Measurements from ENCODE around the gene CYP1B1. TPM values are rescaled to one million over a fixed set of nuclear protein-coding genes. Genes with fewer than 3 reads are reported as not detected.

CYP1B1 gene
- total RNA-seq, 1 experiment from 2014 or later: 2.6 TPM

DNA sequence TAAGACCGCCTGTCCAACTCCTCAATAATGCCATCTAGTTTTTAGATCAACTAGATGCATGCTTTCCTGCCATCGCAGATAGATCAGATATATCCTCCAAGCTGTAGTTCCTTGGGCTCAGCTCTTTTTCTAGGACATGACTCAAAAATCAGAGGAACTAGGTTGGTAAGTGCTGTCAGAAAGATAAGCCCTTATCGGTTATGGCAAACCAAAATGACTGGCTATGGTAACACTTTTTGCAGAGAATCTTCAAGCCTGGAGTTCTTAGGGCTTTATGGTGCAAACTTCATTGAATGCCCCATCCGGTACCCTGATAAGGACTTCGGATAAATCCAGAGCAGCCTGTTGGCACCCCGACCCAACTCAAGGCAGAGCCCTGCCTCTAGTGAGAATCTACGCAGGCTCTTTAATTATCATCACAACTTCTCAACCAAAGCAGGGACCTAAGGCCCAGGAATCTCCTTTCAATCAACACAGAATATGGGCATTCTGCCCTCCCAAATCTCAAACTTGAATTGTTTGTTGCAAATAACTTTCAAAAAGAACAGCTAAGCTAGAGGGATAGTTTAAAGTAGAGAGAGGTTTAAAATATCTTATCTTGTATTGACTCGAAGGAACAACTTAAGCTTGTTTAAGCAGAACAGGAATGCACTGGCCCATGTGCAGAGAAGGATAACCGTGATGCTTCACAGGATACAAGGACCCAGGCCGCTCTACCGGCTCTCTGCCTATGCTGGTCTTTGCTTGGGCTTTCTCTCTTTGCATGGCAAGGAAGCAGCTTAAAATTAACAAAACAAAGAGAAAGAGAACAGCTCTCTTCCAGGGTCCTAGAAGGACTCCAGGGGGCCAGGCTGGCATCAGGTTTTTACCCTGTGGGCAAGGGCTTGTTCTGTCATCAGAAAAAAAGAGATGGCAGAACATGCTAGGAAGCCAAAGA lies 3.4 kb upstream of the CYP1B1 start:
- Histone ChIP-seq H3K4me3 (replicated peaks in 1 of 2; ENCODE audit: low read depth in 1 of 2, low read length in 2 of 2) (no peak overlapping the region), H3K9me3 (ENCODE audit: control insufficient read depth in 1 of 2, insufficient read depth in 1 of 2, low read depth in 1 of 2, low read length in 2 of 2) (no peaks in the 10 kb centered on the region), H3K79me2 (ENCODE audit: insufficient read depth, low read length) (no peaks in the 10 kb centered on the region), H3K36me3 (ENCODE audit: control insufficient read depth in 1 of 2, insufficient read depth in 2 of 2, low read length in 2 of 2) (no peaks in the 10 kb centered on the region), H2AFZ (ENCODE audit: low read depth, low read length, poor library complexity, severe bottlenecking) (no peak overlapping the region), H3K4me2 (ENCODE audit: low read length) (no peak overlapping the region), H3K27me3 (ENCODE audit: insufficient read depth, low read length) (no peaks in the 10 kb centered on the region), H4K20me1 (ENCODE audit: insufficient read depth) (no peaks in the 10 kb centered on the region), H3K27ac (ENCODE audit: low read depth, low read length) (no peak overlapping the region), H3K4me1 (ENCODE audit: control insufficient read depth in 1 of 2, insufficient read depth in 2 of 2, low read length in 2 of 2) (peaks cover 5 to 28% of the 10 kb centered on the region in 2 experiments), H3K9ac (ENCODE audit: low read length) (no peak overlapping the region), H3K9me2 (ENCODE audit: insufficient read depth) (no peaks in the 10 kb centered on the region)
- CTCF ChIA-PET: no interaction called here
- no peak for ATAC-seq
- no TSS peak for BruUV-seq (replicated peaks)
- POLR2A ChIA-PET: no interaction called here
- intact Hi-C loops (cut with micrococcal nuclease): no loop called here
- DNase-seq (ENCODE audit: low read depth, low spot score): no peak
- RAD21 ChIA-PET (ENCODE audit: low non-redundant PET in 1 of 2, low total read pairs in 2 of 2, uncharacterized antibody in 2 of 2, unreplicated experiment in 2 of 2): no interaction called here
- no peak for TF ChIP-seq YY1 (IDR thresholded peaks at IDR 0.05; ENCODE audit: extremely low read depth, insufficient replicate concordance, low read depth, low read length)
- TF ChIP-seq, protein P1, sequence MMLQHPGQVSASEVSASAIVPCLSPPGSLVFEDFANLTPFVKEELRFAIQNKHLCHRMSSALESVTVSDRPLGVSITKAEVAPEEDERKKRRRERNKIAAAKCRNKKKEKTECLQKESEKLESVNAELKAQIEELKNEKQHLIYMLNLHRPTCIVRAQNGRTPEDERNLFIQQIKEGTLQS (IDR thresholded peaks at IDR 0.05): no peak

DNA sequence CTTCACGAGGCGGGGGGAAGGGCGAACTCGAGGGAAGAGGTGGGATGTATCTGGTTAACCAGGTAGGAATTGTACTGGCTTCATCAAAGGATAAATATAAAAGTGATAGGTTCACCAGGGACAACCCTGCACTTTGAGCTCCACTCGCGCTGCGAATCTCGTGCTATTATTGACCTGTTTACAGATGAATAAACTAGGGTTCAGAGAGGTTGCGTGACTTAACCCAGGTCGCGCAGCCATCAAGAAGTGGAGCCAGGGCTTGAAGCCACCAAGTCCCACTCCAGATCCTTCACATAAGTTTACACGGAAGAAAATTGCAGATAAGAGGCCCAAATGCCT lies 1.4 kb upstream of the CYP1B1 start:
- H2AFZ ChIP-seq (ENCODE audit: low read depth, low read length, poor library complexity, severe bottlenecking): peak overlapping the region; percentile 61
- no peaks in the 10 kb centered on the region for H3K36me3 ChIP-seq (ENCODE audit: control insufficient read depth in 1 of 2, insufficient read depth in 2 of 2, low read length in 2 of 2)
- H3K9ac ChIP-seq (ENCODE audit: low read length): peak overlapping the region; percentile 77
- DNase-seq (ENCODE audit: low read depth, low spot score) (no peak), ATAC-seq (no peak)
- H3K9me3 ChIP-seq (ENCODE audit: control insufficient read depth in 1 of 2, insufficient read depth in 1 of 2, low read depth in 1 of 2, low read length in 2 of 2): no peaks in the 10 kb centered on the region
- BruUV-seq (replicated peaks): TSS peak; percentile 73
- H3K4me3 ChIP-seq (replicated peaks in 1 of 2; ENCODE audit: low read depth in 1 of 2, low read length in 2 of 2): peak overlapping the region; percentile 42 to 59
- peak overlapping the region; percentile 73 for H3K27ac ChIP-seq (ENCODE audit: low read depth, low read length)
- intact Hi-C loops (cut with micrococcal nuclease): no loop called here
- CTCF ChIA-PET: interaction anchor here (1.5 to 1.9 kb wide), 7 partner anchors 9 to 197 kb away, joined by 4 to 27 read pairs (median 8); no protein-coding TSS in a partner anchor
- peaks cover 5 to 28% of the 10 kb centered on the region in 2 experiments for H3K4me1 ChIP-seq (ENCODE audit: control insufficient read depth in 1 of 2, insufficient read depth in 2 of 2, low read length in 2 of 2)
- H4K20me1 ChIP-seq (ENCODE audit: insufficient read depth): no peaks in the 10 kb centered on the region
- RAD21 ChIA-PET (ENCODE audit: low non-redundant PET in 1 of 2, low total read pairs in 2 of 2, uncharacterized antibody in 2 of 2, unreplicated experiment in 2 of 2): no interaction called here
- no peaks in the 10 kb centered on the region for H3K9me2 ChIP-seq (ENCODE audit: insufficient read depth)
- no peaks in the 10 kb centered on the region for H3K79me2 ChIP-seq (ENCODE audit: insufficient read depth, low read length)
- H3K27me3 ChIP-seq (ENCODE audit: insufficient read depth, low read length): no peaks in the 10 kb centered on the region
- H3K4me2 ChIP-seq (ENCODE audit: low read length): peak overlapping the region; percentile 93
- POLR2A ChIA-PET: no interaction called here
- no peak for TF ChIP-seq EGR1 (IDR thresholded peaks at IDR 0.05; ENCODE audit: low read depth)
- no peak for TF ChIP-seq ZFX (IDR thresholded peaks at IDR 0.05)
- TF ChIP-seq, protein P1 (IDR thresholded peaks at IDR 0.05): no peak
- no peak for TF ChIP-seq POLR2A (IDR thresholded peaks at IDR 0.05; ENCODE audit: borderline replicate concordance, extremely low read depth, insufficient read depth, insufficient read length)
- no peak for TF ChIP-seq EZH2phosphoT487 (IDR thresholded peaks at IDR 0.05; ENCODE audit: borderline replicate concordance)
- no peak for TF ChIP-seq RAD21 (IDR thresholded peaks at IDR 0.05; ENCODE audit: low read depth)
- TF ChIP-seq, protein P2, sequence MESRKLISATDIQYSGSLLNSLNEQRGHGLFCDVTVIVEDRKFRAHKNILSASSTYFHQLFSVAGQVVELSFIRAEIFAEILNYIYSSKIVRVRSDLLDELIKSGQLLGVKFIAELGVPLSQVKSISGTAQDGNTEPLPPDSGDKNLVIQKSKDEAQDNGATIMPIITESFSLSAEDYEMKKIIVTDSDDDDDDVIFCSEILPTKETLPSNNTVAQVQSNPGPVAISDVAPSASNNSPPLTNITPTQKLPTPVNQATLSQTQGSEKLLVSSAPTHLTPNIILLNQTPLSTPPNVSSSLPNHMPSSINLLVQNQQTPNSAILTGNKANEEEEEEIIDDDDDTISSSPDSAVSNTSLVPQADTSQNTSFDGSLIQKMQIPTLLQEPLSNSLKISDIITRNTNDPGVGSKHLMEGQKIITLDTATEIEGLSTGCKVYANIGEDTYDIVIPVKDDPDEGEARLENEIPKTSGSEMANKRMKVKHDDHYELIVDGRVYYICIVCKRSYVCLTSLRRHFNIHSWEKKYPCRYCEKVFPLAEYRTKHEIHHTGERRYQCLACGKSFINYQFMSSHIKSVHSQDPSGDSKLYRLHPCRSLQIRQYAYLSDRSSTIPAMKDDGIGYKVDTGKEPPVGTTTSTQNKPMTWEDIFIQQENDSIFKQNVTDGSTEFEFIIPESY (IDR thresholded peaks at IDR 0.05; ENCODE audit: extremely low read depth, insufficient replicate concordance, low read length): no peak
- TF ChIP-seq ELF1 (IDR thresholded peaks at IDR 0.05; ENCODE audit: borderline replicate concordance, low read depth): no peak
- no peak for TF ChIP-seq SP1 (IDR thresholded peaks at IDR 0.05; ENCODE audit: low read depth)
- TF ChIP-seq TCF7L2 (IDR thresholded peaks at IDR 0.05; ENCODE audit: borderline replicate concordance, extremely low read depth, insufficient read depth, insufficient read length): no peak
- no peak for TF ChIP-seq FOSL1 (IDR thresholded peaks at IDR 0.05; ENCODE audit: low read depth)
- TF ChIP-seq CBX3 (IDR thresholded peaks at IDR 0.05; ENCODE audit: low read depth): no peak
- no peak for TF ChIP-seq ZNF274 (IDR thresholded peaks at IDR 0.05; ENCODE audit: low read depth, low read length)
- no peak for TF ChIP-seq YY1 (IDR thresholded peaks at IDR 0.05; ENCODE audit: extremely low read depth, insufficient replicate concordance, low read depth, low read length)
